ENCODE measurements around the gene COL4A2.

Gene COL4A2

GRCh38 chr13:110472904-110473563, 165.9 kb downstream of the COL4A2 start:
- ATAC-seq (replicated peaks) (no peak), DNase-seq (no peak)
- Mint-ChIP-seq H3K4me3 (no peak overlapping the region), H3K9me3 (no peaks in the 10 kb centered on the region), H3K27me3 (peaks cover 22 to 53% of the 10 kb centered on the region in 2 donors), H3K4me1 (ENCODE audit: low read depth in 2 of 2) (peaks cover 0 to 9% of the 10 kb centered on the region in 2 donors), H3K27ac (no peak overlapping the region), H3K36me3 (ENCODE audit: insufficient read depth) (no peaks in the 10 kb centered on the region)

GRCh38 chr13:110474713-110475112, 167.6 kb downstream of the COL4A2 start:
- H3K4me1 Mint-ChIP-seq (ENCODE audit: low read depth in 2 of 2): peaks cover 0 to 9% of the 10 kb centered on the region in 2 donors
- no peaks in the 10 kb centered on the region for H3K9me3 Mint-ChIP-seq
- H3K4me3 Mint-ChIP-seq: no peak overlapping the region
- ATAC-seq (replicated peaks) (no peak), DNase-seq (no peak)
- peaks cover 27 to 66% of the 10 kb centered on the region in 2 donors for H3K27me3 Mint-ChIP-seq
- no peak overlapping the region for H3K27ac Mint-ChIP-seq
- H3K36me3 Mint-ChIP-seq (ENCODE audit: insufficient read depth): no peaks in the 10 kb centered on the region

- Mint-ChIP-seq H3K27ac (no peak overlapping the region), H3K27me3 (peaks cover 27 to 69% of the 10 kb centered on the region in 2 donors), H3K9me3 (no peaks in the 10 kb centered on the region), H3K4me1 (ENCODE audit: low read depth in 2 of 2) (peaks cover 0 to 9% of the 10 kb centered on the region in 2 donors), H3K4me3 (no peak overlapping the region), H3K36me3 (ENCODE audit: insufficient read depth) (no peaks in the 10 kb centered on the region)
- DNase-seq: no peak
- no peak for ATAC-seq (replicated peaks)
These were observed 168.0 kb downstream of the COL4A2 start for GRCh38 chr13:110475117-110475516.

- H3K4me1 Mint-ChIP-seq (ENCODE audit: low read depth in 2 of 2): peaks cover 0 to 9% of the 10 kb centered on the region in 2 donors
- no peak overlapping the region for H3K27ac Mint-ChIP-seq
- H3K36me3 Mint-ChIP-seq (ENCODE audit: insufficient read depth): no peaks in the 10 kb centered on the region
- H3K4me3 Mint-ChIP-seq: no peak overlapping the region
- DNase-seq (no peak), ATAC-seq (replicated peaks) (no peak)
- no peaks in the 10 kb centered on the region for H3K9me3 Mint-ChIP-seq
- H3K27me3 Mint-ChIP-seq: peaks cover 22 to 65% of the 10 kb centered on the region in 2 donors
These were observed 168.6 kb downstream of the COL4A2 start for GRCh38 chr13:110475550-110476219.

- Mint-ChIP-seq H3K27me3 (peaks cover 17 to 59% of the 10 kb centered on the region in 2 donors), H3K4me3 (no peak overlapping the region), H3K27ac (no peak overlapping the region), H3K36me3 (ENCODE audit: insufficient read depth) (no peaks in the 10 kb centered on the region), H3K9me3 (no peaks in the 10 kb centered on the region), H3K4me1 (ENCODE audit: low read depth in 2 of 2) (peaks cover 0 to 9% of the 10 kb centered on the region in 2 donors)
- ATAC-seq (replicated peaks): no peak
- no peak for DNase-seq
These were observed 169.1 kb downstream of the COL4A2 start for GRCh38 chr13:110476220-110476617.

GRCh38 chr13:110477706-110478245, 170.7 kb downstream of the COL4A2 start:
- Mint-ChIP-seq H3K36me3 (ENCODE audit: insufficient read depth) (no peaks in the 10 kb centered on the region), H3K4me3 (no peak overlapping the region), H3K27ac (no peak overlapping the region), H3K27me3 (peaks cover 15 to 54% of the 10 kb centered on the region in 2 donors), H3K4me1 (ENCODE audit: low read depth in 2 of 2) (peaks cover 0 to 6% of the 10 kb centered on the region in 2 donors), H3K9me3 (no peaks in the 10 kb centered on the region)
- DNase-seq: no peak
- ATAC-seq (replicated peaks): no peak

GRCh38 chr13:110478405-110479214, 171.5 kb downstream of the COL4A2 start:
- Mint-ChIP-seq H3K9me3 (no peaks in the 10 kb centered on the region), H3K27me3 (peaks cover 15 to 62% of the 10 kb centered on the region in 2 donors)

GRCh38 chr13:110479215-110479545, 172.1 kb downstream of the COL4A2 start:
- Mint-ChIP-seq H3K27me3 (peaks cover 15 to 65% of the 10 kb centered on the region in 2 donors), H3K4me1 (ENCODE audit: low read depth in 2 of 2) (peaks cover 0 to 6% of the 10 kb centered on the region in 2 donors), H3K9me3 (no peaks in the 10 kb centered on the region), H3K36me3 (ENCODE audit: insufficient read depth) (no peaks in the 10 kb centered on the region), H3K27ac (no peak overlapping the region), H3K4me3 (no peak overlapping the region)
- no peak for DNase-seq
- ATAC-seq (replicated peaks): no peak

More at GRCh38 chr13:110478405-110479214, 171.5 kb downstream of the COL4A2 start:
- Mint-ChIP-seq H3K27ac (no peak overlapping the region), H3K4me3 (no peak overlapping the region), H3K4me1 (ENCODE audit: low read depth in 2 of 2) (peaks cover 0 to 6% of the 10 kb centered on the region in 2 donors), H3K36me3 (ENCODE audit: insufficient read depth) (no peaks in the 10 kb centered on the region)
- no peak for ATAC-seq (replicated peaks)
- no peak for DNase-seq

- ATAC-seq (replicated peaks): no peak
- Mint-ChIP-seq H3K27ac (no peak overlapping the region), H3K27me3 (peaks cover 15 to 65% of the 10 kb centered on the region in 2 donors), H3K4me3 (no peak overlapping the region), H3K4me1 (ENCODE audit: low read depth in 2 of 2) (peaks cover 0 to 6% of the 10 kb centered on the region in 2 donors), H3K36me3 (ENCODE audit: insufficient read depth) (no peaks in the 10 kb centered on the region), H3K9me3 (no peaks in the 10 kb centered on the region)
- DNase-seq: no peak
These were observed 172.6 kb downstream of the COL4A2 start for GRCh38 chr13:110479648-110480047.

- Mint-ChIP-seq H3K27me3 (peaks cover 15 to 65% of the 10 kb centered on the region in 2 donors), H3K36me3 (ENCODE audit: insufficient read depth) (no peaks in the 10 kb centered on the region), H3K9me3 (no peaks in the 10 kb centered on the region), H3K4me3 (no peak overlapping the region), H3K4me1 (ENCODE audit: low read depth in 2 of 2) (peaks cover 0 to under 1% of the 10 kb centered on the region in 2 donors), H3K27ac (no peak overlapping the region)
- DNase-seq: no peak
- no peak for ATAC-seq (replicated peaks)
These were observed 173.1 kb downstream of the COL4A2 start for GRCh38 chr13:110480161-110480560.

- Mint-ChIP-seq H3K9me3 (no peaks in the 10 kb centered on the region), H3K27me3 (peaks cover under 1 to 57% of the 10 kb centered on the region in 2 donors), H3K4me1 (ENCODE audit: low read depth in 2 of 2) (no peaks in the 10 kb centered on the region), H3K36me3 (ENCODE audit: insufficient read depth) (no peaks in the 10 kb centered on the region), H3K4me3 (no peak overlapping the region), H3K27ac (no peak overlapping the region)
- no peak for ATAC-seq (replicated peaks)
- no peak for DNase-seq
These were observed 176.4 kb downstream of the COL4A2 start for GRCh38 chr13:110483386-110483968.

- Mint-ChIP-seq H3K36me3 (ENCODE audit: insufficient read depth) (no peaks in the 10 kb centered on the region), H3K9me3 (no peaks in the 10 kb centered on the region), H3K27me3 (peaks cover 0 to 48% of the 10 kb centered on the region in 2 donors)
These were observed 177.4 kb downstream of the COL4A2 start for GRCh38 chr13:110484290-110485048.

More at GRCh38 chr13:110484290-110485048, 177.4 kb downstream of the COL4A2 start:
- ATAC-seq (replicated peaks): no peak
- no peak for DNase-seq
- H3K27ac Mint-ChIP-seq: no peak overlapping the region
- H3K4me3 Mint-ChIP-seq: no peak overlapping the region
- H3K4me1 Mint-ChIP-seq (ENCODE audit: low read depth in 2 of 2): no peaks in the 10 kb centered on the region
